ENCODE results near the gene TMOD3. TPM values are rescaled to one million over a fixed set of nuclear protein-coding genes. Genes with fewer than 3 reads are reported as not detected.

The TMOD3 gene
- total RNA-seq, 1 experiment from 2014 or later: 53.6 TPM

GRCh38 chr15:51952805-51953204, 123.4 kb downstream of the TMOD3 start:
- Mint-ChIP-seq H3K27ac (ENCODE audit: unreplicated experiment) (no peak overlapping the region), H3K27me3 (ENCODE audit: unreplicated experiment) (no peaks in the 10 kb centered on the region), H3K4me1 (ENCODE audit: low read depth, unreplicated experiment) (no peaks in the 10 kb centered on the region), H3K9me3 (ENCODE audit: low read depth, unreplicated experiment) (no peaks in the 10 kb centered on the region), H3K4me3 (ENCODE audit: low read depth, unreplicated experiment) (no peak overlapping the region), H3K36me3 (ENCODE audit: insufficient read depth, unreplicated experiment) (peaks cover 40% of the 10 kb centered on the region)
- no TSS peak for BruUV-seq (replicated peaks)
- DNase-seq: no peak
- intact Hi-C loops (cut with micrococcal nuclease; ENCODE audit: unreplicated experiment): no loop called here
- CTCF ChIA-PET: no interaction called here
- no peak for TF ChIP-seq CTCF (IDR thresholded peaks at IDR 0.05; ENCODE audit: unreplicated experiment)

- Mint-ChIP-seq H3K4me1 (ENCODE audit: low read depth, unreplicated experiment) (no peaks in the 10 kb centered on the region), H3K4me3 (ENCODE audit: low read depth, unreplicated experiment) (no peak overlapping the region), H3K9me3 (ENCODE audit: low read depth, unreplicated experiment) (no peaks in the 10 kb centered on the region), H3K27me3 (ENCODE audit: unreplicated experiment) (no peaks in the 10 kb centered on the region), H3K36me3 (ENCODE audit: insufficient read depth, unreplicated experiment) (peaks cover 44% of the 10 kb centered on the region), H3K27ac (ENCODE audit: unreplicated experiment) (no peak overlapping the region)
- CTCF ChIA-PET: no interaction called here
- intact Hi-C loops (cut with micrococcal nuclease; ENCODE audit: unreplicated experiment): no loop called here
- DNase-seq: no peak
- no peak for TF ChIP-seq CTCF (IDR thresholded peaks at IDR 0.05; ENCODE audit: unreplicated experiment)
- BruUV-seq (replicated peaks): no TSS peak
Measured at GRCh38 chr15:51955504-51955903, 126.1 kb downstream of the TMOD3 start.

Other genes with a start within 250 kb of the TMOD3 start
- gene DMXL2, start 206.9 kb upstream of the TMOD3 start, total RNA-seq (2022): 13.8 and 14.8 TPM in 2 replicates
- not detected in 2 replicates for gene SCG3, start 148.2 kb upstream of the TMOD3 start, total RNA-seq (2022)
- 14.3 TPM in 2 replicates for gene LYSMD2, start 92.0 kb upstream of the TMOD3 start, total RNA-seq (2022)
- 0.64 and 1.0 TPM in 2 replicates for gene TMOD2, start 78.1 kb upstream of the TMOD3 start, total RNA-seq (2022)
- gene LEO1, start 142.1 kb downstream of the TMOD3 start, total RNA-seq (2022): 21.3 and 22.5 TPM in 2 replicates
- gene MAPK6, start 189.6 kb downstream of the TMOD3 start, total RNA-seq (2022): 28.4 and 35.9 TPM in 2 replicates